ENCODE measurements around the gene SAMD4A.

SAMD4A gene

GRCh38 chr14:54763761-54764160 is 196.8 kb downstream of the SAMD4A start:
- no peak for DNase-seq (ENCODE audit: low read depth)

GRCh38 chr14:54766276-54767138 is 199.6 kb downstream of the SAMD4A start:
- DNase-seq (ENCODE audit: low read depth), result no peak

GRCh38 chr14:54767139-54767431 is 200.2 kb downstream of the SAMD4A start:
- no peak for DNase-seq (ENCODE audit: low read depth)

- DNase-seq (ENCODE audit: low read depth), result no peak
Measured at GRCh38 chr14:54767450-54767849, 200.5 kb downstream of the SAMD4A start.

- no peak for DNase-seq (ENCODE audit: low read depth)
Measured at GRCh38 chr14:54768501-54769129, 201.7 kb downstream of the SAMD4A start.

DNA sequence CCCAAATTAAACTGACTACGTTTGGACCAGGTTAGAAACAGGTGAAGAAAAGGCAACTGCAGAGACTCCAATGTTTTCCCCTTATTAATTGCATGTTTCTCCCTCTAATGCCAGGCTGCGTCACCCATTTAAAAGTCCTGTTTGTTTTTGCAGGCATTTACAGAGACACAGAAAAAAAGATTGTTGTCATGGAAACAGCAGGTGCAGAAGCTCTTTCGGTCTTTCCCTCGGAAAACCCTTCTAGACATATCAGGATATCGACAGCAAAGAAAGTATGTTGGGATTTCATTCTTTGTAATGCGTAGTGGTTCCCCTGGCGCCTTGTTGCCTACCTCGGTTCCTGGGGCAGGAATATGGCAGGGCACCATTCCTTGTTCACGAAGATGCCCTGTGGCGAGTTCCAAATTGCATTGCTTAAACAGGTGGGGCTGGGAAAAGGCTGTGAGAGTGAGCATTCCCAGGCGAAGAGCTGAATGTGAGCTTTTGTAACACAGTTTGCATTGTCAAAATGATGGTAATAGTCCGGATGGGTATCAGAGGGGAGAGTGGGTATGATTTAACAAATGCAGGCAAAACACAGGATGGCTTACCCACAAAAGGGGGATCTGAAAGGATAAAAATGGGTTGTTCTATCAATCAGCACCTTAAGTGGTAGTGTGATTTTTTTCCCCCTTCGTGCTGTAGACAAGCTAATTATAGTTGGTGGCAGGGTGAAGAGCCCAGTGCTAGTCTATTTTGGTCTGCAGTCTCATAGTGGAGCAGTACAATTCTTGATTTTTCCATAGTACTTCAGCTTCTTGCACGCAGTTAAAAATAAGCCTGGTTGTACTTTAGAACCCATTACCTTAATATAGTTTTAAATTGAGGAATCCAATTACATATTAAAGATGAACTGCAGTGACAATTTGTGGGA is 203.3 kb downstream of the SAMD4A start:
- DNase-seq (ENCODE audit: low read depth), result no peak

DNA sequence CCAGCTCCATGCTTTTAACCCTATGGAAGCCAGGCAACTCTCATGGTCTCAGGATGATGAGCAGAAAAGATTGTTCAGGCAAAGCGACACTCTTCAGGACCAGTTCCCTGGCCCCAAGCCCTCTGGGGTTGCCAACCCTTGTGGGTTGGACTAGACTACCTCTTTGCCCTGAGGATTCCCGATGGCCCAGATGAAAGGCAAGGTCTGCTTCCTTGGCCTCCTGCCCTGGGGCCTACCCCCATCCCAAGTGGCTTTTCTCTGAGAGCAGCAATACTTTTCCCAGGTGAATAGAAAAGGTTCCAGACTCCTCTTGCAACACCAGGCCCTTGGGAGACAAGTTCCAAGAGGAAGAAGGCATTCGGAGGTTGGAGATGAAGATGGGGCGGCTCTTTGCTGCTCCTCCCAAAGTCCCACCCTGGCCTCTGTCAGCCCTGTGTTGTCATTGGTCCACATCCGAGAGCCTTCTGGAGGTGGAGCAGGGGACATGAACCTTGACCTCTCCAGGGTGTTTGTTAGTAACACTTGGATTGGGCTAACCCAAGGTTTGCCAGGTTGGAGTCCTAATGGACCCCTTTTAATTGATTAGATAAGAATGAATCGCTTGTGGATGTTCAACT is 204.6 kb downstream of the SAMD4A start:
- DNase-seq (ENCODE audit: low read depth), result no peak

- peak; percentile 12 for DNase-seq (ENCODE audit: low read depth)
Measured at GRCh38 chr14:54772451-54772881, 205.5 kb downstream of the SAMD4A start.

GRCh38 chr14:54773171-54774006 is 206.5 kb downstream of the SAMD4A start:
- DNase-seq (ENCODE audit: low read depth), result peak; percentile 99

DNA sequence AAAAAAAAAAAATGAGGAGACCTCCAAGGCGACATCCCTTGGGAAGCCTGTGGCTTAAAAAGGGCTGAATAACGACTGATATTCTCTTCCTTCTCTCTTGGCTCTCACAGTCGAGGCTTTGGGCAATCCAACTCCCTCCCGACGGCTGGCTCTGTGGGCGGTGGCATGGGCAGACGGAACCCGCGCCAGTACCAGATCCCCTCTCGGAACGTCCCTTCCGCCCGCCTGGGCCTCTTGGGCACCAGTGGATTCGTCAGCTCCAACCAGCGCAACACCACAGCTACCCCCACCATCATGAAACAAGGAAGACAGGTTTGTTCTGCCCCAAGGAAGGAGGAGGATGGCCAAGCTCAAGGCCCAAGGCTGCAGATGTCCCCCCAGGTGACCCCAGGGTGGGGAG is 207.9 kb downstream of the SAMD4A start:
- DNase-seq (ENCODE audit: low read depth), result no peak

DNA sequence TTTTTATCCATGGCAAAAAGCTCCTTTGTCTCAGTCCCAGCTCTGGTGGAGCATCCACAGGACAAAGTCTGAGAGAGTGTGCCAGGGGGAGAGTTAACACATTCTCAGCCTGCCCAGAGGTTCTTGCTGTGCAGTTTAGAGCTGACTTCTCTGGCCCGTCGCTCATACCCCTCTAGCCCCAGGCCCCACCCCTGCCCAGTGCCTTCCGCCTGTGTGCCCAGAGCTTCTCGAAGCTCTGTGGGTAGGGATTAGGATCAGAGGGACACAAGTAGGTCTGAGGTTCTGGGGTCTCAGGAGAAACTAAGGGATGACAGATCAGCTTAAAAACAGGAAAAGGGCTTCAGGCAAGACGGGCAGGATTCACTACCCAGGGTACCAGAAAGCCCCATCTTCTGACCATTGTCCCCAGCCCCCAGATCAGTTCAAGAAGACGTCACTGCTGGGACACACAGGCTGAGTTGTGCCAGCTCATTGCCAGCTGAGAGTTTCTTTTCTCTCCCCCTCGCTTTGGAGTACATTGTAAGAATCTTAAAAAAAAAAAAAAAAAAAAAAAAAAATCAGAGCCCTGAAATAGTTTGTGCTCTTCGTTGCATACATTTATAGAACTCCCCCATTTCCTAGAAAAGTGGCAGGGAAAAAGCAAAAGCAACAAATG is 208.7 kb downstream of the SAMD4A start:
- DNase-seq (ENCODE audit: low read depth), result no peak

- peak; percentile 53 for DNase-seq (ENCODE audit: low read depth)
Measured at GRCh38 chr14:54776361-54777001, 209.6 kb downstream of the SAMD4A start.

DNA sequence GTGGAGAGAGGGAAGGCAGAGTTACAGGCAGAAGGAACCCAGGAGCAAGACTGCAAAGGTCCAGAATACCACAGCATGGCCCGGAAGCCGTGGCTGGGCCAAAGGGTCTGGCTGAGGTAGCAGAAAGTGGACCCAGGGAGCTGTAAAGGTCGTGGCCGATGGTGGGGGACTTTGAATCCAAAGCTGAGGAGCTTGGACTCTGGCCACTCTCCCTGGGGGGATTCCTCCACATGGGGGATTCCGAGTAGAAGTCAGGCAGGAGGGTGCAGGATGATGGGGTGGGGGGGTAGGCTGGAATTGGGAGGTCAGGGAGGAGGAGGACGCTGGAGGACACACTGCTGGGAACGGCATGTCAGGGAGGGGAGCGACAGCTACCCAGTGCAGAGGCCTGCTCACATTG is 210.5 kb downstream of the SAMD4A start:
- DNase-seq (ENCODE audit: low read depth), result no peak

DNA sequence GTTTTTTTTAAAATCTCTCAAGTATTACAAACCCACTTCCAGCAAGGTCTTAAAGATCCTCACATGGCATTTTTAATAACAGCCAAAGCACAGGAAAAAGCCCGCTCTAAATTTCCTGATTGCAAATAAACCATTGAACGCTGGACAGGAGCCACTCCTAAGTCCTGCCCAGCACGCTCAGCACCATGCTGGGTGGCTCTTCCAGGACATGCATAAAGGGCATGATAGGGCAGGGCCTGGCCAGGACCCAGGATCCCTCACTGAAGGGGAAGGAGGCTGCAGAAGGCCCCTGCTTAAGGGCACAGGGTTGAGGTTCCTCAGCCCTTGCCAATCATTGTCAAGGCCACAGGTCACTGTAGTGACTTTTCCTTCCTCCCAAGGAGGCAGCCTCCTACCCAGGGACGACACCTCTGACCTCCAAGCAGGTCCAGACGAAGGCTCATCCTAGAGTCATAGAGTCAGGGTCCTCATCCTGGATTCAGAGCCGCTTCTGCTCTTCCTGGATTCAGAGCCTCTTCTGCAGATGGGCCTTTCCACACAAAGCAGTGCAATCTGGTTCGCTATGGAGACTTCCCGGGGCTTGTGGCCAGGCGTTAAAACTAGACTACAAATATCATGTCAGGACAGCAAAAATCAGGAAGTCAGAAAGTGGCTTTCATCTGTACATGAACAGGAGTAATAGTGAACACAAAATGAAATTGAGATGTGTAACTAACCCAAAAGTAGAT is 211.9 kb downstream of the SAMD4A start:
- no peak for DNase-seq (ENCODE audit: low read depth)

DNA sequence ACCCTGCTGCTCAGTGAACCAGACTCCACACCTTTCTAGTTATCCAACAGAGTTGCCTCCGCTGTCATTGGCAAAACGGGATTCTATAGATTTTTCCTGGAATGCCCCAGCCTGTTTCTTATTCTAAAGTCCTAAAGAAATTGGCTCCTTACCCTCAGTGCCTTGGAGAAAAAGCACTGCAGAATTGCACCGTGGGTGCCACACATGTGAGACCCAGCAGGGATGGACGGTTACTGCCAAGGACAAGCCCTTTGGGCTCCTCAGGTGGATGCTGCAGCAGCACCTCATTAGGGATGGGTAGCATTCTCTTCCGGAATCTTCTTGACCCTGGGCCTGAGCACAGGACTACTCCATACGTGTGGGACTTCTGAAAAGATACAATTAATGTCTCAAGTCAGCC is 214.2 kb downstream of the SAMD4A start:
- DNase-seq (ENCODE audit: low read depth), result no peak

DNA sequence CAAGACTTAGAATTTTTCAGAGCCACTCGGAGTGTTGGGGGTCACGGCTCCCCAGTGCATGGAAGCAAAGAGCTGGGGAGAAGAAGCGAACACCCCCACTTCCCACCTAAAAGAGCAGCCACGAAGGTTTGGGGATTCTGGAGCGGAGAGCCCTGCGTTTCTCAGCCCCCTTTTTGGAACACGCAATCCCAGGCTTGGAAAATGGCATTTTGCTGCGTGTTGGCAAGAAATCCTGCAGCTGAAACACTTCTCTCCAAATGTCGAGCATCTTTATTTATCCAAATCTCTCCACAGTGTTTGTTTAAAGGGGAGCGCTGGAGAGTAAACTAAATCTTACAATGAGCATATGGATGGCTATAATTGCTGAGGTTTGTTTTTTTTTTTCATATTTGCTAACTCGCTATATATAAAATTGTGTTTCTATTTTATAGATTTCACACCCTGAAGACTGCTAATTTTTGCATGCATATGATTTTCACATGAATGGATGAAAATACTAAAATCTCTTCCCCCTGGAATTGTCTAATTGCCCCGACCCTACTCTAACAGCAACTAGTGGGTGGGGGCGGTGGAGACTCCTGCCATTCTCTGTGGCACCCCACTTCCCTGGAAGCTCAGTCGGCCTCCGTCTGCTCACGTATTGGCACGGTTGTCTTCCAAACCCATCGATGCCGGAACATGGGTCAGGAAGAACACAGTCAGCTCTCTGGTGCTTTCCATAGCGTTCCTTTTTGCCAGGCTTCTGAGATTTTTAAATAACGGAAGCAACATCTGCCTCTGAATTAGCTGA is 215.2 kb downstream of the SAMD4A start:
- no peak for DNase-seq (ENCODE audit: low read depth)

DNA sequence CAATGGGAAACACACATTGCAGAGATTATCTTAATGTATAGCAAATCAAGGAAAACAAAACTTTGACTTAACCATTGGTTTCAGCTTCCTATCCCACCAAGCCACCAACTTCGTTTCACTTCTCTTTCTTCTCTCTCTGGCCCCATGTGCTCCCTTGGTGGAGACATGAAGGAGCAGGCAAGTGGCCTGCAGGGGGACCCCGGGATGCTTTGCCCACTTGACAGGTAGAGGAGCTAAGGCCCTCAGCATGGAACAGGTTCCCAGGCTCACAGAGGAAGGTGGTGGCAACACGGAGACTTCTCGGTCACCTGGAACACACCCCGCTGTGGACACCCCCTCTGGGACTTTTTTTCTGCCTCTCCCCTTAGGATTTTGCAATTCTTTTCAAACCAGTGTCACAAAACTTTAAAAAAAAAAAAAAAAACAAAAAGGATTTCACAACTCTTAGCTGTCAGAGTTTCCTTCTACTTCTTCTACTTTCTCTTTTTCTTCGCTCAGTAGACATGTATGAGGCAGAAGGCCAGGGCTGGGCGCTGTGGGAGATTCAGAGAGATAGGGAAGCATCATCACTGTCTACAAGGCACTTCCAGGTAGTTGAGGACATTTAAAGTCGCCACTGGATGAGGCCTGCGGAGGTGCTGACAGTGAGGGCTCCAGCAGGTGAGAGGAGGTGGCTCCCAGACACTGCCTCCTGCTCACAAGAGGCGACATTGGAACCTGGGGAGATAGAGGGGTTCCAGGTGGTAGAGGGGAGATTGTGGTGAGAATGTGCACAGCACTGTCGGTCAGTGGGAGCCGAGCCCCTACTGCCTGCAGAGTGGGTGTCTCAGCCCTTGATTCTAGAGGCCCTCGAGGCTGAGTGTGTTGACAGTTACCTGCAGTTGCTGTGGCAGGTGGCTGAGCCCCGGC is 216.1 kb downstream of the SAMD4A start:
- no peak for DNase-seq (ENCODE audit: low read depth)

- no peak for DNase-seq (ENCODE audit: low read depth)
Measured at GRCh38 chr14:54783660-54784015, 216.7 kb downstream of the SAMD4A start.
